K562 (cell line): ENCODE data around the gene RPP21. TPM values are rescaled to one million over a fixed set of nuclear protein-coding genes. Genes with fewer than 3 reads are reported as not detected.
A peak's percentile ranks its signal among the peaks of the same experiment; 100 is the strongest.

Experiments used
- CREB3L1 ChIP-seq: fragments of 450-650 bp; IDR thresholded peaks from 2 replicates; pipeline ENCODE4 v1.6.1; 2014; ENCODE audit warnings: low read depth, mild to moderate bottlenecking, moderate library complexity, borderline replicate concordance
- EHMT2 ChIP-seq: fragments of 450-650 bp; IDR thresholded peaks from 2 replicates; pipeline ENCODE4 v1.6.1; 2018; ENCODE audit warnings: antibody characterized with exemption
- HOMEZ ChIP-seq: fragments of 250-450 bp; sonication (Bioruptor Pico); IDR thresholded peaks from 2 replicates; pipeline ENCODE4 v1.4.0; 2020; ENCODE audit warnings: mild to moderate bottlenecking, moderate library complexity
- KLF13 ChIP-seq: fragments of 450-650 bp; IDR thresholded peaks from 2 replicates; pipeline ENCODE4 v1.6.1; 2016; ENCODE audit warnings: missing genetic modification characterization, low read depth, mild to moderate bottlenecking, missing compliant biosample characterization, moderate library complexity, borderline replicate concordance
- NFIC ChIP-seq: fragments of 450-650 bp; IDR thresholded peaks from 2 replicates; pipeline ENCODE4 v1.6.1; 2017; ENCODE audit warnings: mild to moderate bottlenecking, inconsistent platforms
- PHF8 ChIP-seq: fragments of 200-600 bp; sonication (generic); IDR thresholded peaks from 2 replicates; pipeline ENCODE4 v1.6.1; 2012; ENCODE audit warnings: mixed run types, mild to moderate bottlenecking, inconsistent platforms, low read length, moderate library complexity, borderline replicate concordance
- POLR2B ChIP-seq: fragments of 450-650 bp; IDR thresholded peaks from 2 replicates; pipeline ENCODE4 v1.6.1; 2018; ENCODE audit warnings: low read depth; ENCODE audit not compliant: partially characterized antibody
- RNF219 ChIP-seq: fragments of 250-450 bp; sonication (Bioruptor Pico); IDR thresholded peaks from 2 replicates; pipeline ENCODE4 v1.5.0; 2022; ENCODE audit warnings: mild to moderate bottlenecking
- SNRNP70 ChIP-seq: fragments of 200-400 bp; formaldehyde crosslinking; optimal IDR thresholded peaks from 2 replicates; pipeline ENCODE3; 2017; ENCODE audit warnings: low read depth, low read length
- THAP12 ChIP-seq: fragments of 250-450 bp; sonication (Bioruptor Pico); IDR thresholded peaks from 2 replicates; pipeline ENCODE4 v1.9.0; 2021; ENCODE audit warnings: mild to moderate bottlenecking, inconsistent platforms
- VEZF1 ChIP-seq: fragments of 200-800 bp; sonication (Bioruptor generic); IDR thresholded peaks from 2 replicates; pipeline ENCODE4 v1.6.1; 2017; ENCODE audit warnings: missing genetic modification characterization, missing compliant biosample characterization
- ZFPM2 ChIP-seq: fragments of 250-450 bp; sonication (Bioruptor Pico); IDR thresholded peaks from 2 replicates; pipeline ENCODE4 v1.5.1; 2022; ENCODE audit warnings: mild to moderate bottlenecking
- ZNF143 ChIP-seq: sonication (generic); formaldehyde crosslinking; IDR thresholded peaks from 2 replicates; pipeline ENCODE4 v1.9.0; 2022; ENCODE audit warnings: mild to moderate bottlenecking, missing genetic modification reagents
- ZNF24 ChIP-seq: fragments of 450-650 bp; IDR thresholded peaks from 2 replicates; pipeline ENCODE4 v1.6.1; 2016
- ZNF316 ChIP-seq: fragments of 450-650 bp; IDR thresholded peaks from 2 replicates; pipeline ENCODE4 v1.6.1; 2016
- ZNF408 ChIP-seq: fragments of 250-450 bp; sonication (Bioruptor Pico); IDR thresholded peaks from 2 replicates; pipeline ENCODE4 v1.4.0; 2020; ENCODE audit warnings: low read depth, mild to moderate bottlenecking, moderate library complexity
- ZNF76 ChIP-seq: fragments of 250-450 bp; sonication (Bioruptor Pico); IDR thresholded peaks from 2 replicates; pipeline ENCODE4 v1.4.0; 2020; ENCODE audit warnings: mild to moderate bottlenecking, moderate library complexity, borderline replicate concordance
- ZSCAN32 ChIP-seq: fragments of 450-650 bp; formaldehyde crosslinking; IDR thresholded peaks from 2 replicates; pipeline ENCODE4 v1.4.0; 2020; ENCODE audit warnings: mild to moderate bottlenecking, moderate library complexity
- polyA plus RNA-seq, 8 experiments: library from polyadenylated mRNA; depleted of rRNA in 4 of 8; stranded (reverse) in 5 of 8; unstranded in 3 of 8; fragments of >200 nt; fragmentation: Nextera tagmentation in 2 of 8; fragmentation: Illumina TruSeq in 1 of 8; extraction: Ambion mirVana in 2 of 8; extraction: Trizol in 1 of 8; gene quantifications; 2 replicates each; pipeline versions ENCODE4 v1.2.1 to v1.2.3, GENCODE V29; 2011 to 2014; ENCODE audit warnings: inconsistent platforms in 1 of 8, missing spikeins in 1 of 8
- total RNA-seq, 7 experiments: library from RNA; depleted of rRNA in 6 of 7; stranded (reverse); fragments of >200 nt in 6 of 7; fragmentation: Illumina TruSeq in 2 of 7; extraction: Trizol in 2 of 7; gene quantifications; 2 replicates each; pipeline versions ENCODE4 v1.2.1 to v1.2.3, GENCODE V29; 2011 to 2021; ENCODE audit warnings: low replicate concordance in 1 of 7

RPP21 gene
- total and polyA plus RNA-seq, 9 of the 15 experiments (the other 6 are each of a cell fraction or from before 2014, with no cell fraction given): 62.1 to 362 (median 166) TPM

GRCh38 chr6:30344868-30345671 lies at the start of gene RPP21 (continued):
- TF ChIP-seq KLF13 (tag): peak; percentile 28; the same call in 1 of the 2 replicates
- peak; percentile 94 for TF ChIP-seq PHF8
- peak; percentile 69; the same call in 1 of the 2 replicates for TF ChIP-seq ZFPM2 (CRISPR knock-in tag)
- peak; percentile 54; the same call in 1 of the 2 replicates for TF ChIP-seq CREB3L1
- peak; percentile 67 for TF ChIP-seq NFIC
- TF ChIP-seq THAP12 (CRISPR knock-in tag): peak; percentile 77
- no peak for TF ChIP-seq ZNF24
- no peak for TF ChIP-seq EHMT2
- TF ChIP-seq ZNF408: no peak
- TF ChIP-seq ZNF143: peak; percentile 94
- 0 out of 2 replicates have a peak, but pooled peaks have one; percentile 32 for TF ChIP-seq ZNF316
- TF ChIP-seq POLR2B: peak; percentile 95
- peak; percentile 61; the same call in 1 of the 2 replicates for TF ChIP-seq ZNF76
- TF ChIP-seq VEZF1 (CRISPR knock-in tag): peak; percentile 92
- no peak for TF ChIP-seq RNF219 (CRISPR knock-in tag)
- TF ChIP-seq HOMEZ (CRISPR knock-in tag): peak; percentile 72; the same call in 1 of the 2 replicates
- peak; percentile 64; the same call in 1 of the 2 replicates for TF ChIP-seq ZSCAN32 (CRISPR knock-in tag)
- no peak for TF ChIP-seq SNRNP70
